CD14-positive monocyte (primary cell): ENCODE measurements around the gene MAGEF1. TPM values are rescaled to one million over a fixed set of nuclear protein-coding genes. Genes with fewer than 3 reads are reported as not detected.

Source experiments
- DNase-seq, 3 donors: peaks; one replicate each; pipeline ENCODE4 v3.0.0-alpha.2; 2011 to 2022
- H2AFZ ChIP-seq: 2 replicates; pipeline ENCODE4 v1.6.0; 2012; ENCODE audit warnings: mild to moderate bottlenecking, low read depth, low read length, inconsistent platforms; ENCODE audit not compliant: insufficient read depth, poor library complexity, severe bottlenecking
- H3K27ac ChIP-seq, 2 donors: 1 replicate in 1 of 2; 2 replicates in 1 of 2; pipeline ENCODE4 v1.5.1; 2012 to 2013; ENCODE audit warnings: low read length in 2 of 2, control low read depth in 1 of 2, inconsistent platforms in 1 of 2, low read depth in 1 of 2, mild to moderate bottlenecking in 1 of 2
- H3K27me3 ChIP-seq, 2 donors: one replicate each; pipeline versions ENCODE4 v1.6.0 to v1.6.1; 2011 to 2013; ENCODE audit warnings: low read length in 2 of 2; ENCODE audit not compliant: control insufficient read depth in 2 of 2, insufficient read depth in 2 of 2
- H3K36me3 ChIP-seq, 2 donors: replicated peaks in 1 of 2; 1 replicate in 1 of 2; 2 replicates in 1 of 2; pipeline versions ENCODE4 v1.5.1 to v1.6.1; 2012 to 2013; ENCODE audit warnings: low read length in 2 of 2, control low read depth in 1 of 2, inconsistent platforms in 1 of 2, mild to moderate bottlenecking in 1 of 2; ENCODE audit not compliant: insufficient read depth in 2 of 2, control insufficient read depth in 1 of 2
- H3K4me1 ChIP-seq, 2 donors: 1 replicate in 1 of 2; 2 replicates in 1 of 2; pipeline versions ENCODE4 v1.5.1 to v1.6.1; 2012 to 2013; ENCODE audit warnings: low read length in 2 of 2, control low read depth in 1 of 2, inconsistent platforms in 1 of 2, mild to moderate bottlenecking in 1 of 2, moderate library complexity in 1 of 2; ENCODE audit not compliant: insufficient read depth in 2 of 2, control insufficient read depth in 1 of 2
- H3K4me2 ChIP-seq: replicated peaks from 2 replicates; pipeline ENCODE3; 2012; ENCODE audit warnings: low read length, moderate library complexity, mild to moderate bottlenecking; ENCODE audit not compliant: poor library complexity, severe bottlenecking; ENCODE audit errors: extremely low read depth
- H3K4me3 ChIP-seq, 3 experiments: fragments of 200-600 bp in 1 of 3; sonication (generic) in 1 of 3; replicated peaks in 1 of 3; 1 replicate in 2 of 3; 2 replicates in 1 of 3; pipeline ENCODE4 v1.5.1; 2011 to 2013; ENCODE audit warnings: low read length in 3 of 3, mild to moderate bottlenecking in 3 of 3, control low read depth in 2 of 3, low read depth in 2 of 3, inconsistent platforms in 1 of 3, moderate library complexity in 1 of 3
- H3K79me2 ChIP-seq: 2 replicates; pipeline ENCODE4 v1.6.0; 2012; ENCODE audit warnings: mild to moderate bottlenecking, control low read depth, inconsistent platforms, low read length, moderate library complexity; ENCODE audit not compliant: insufficient read depth
- H3K9ac ChIP-seq: 2 replicates; pipeline ENCODE4 v1.6.0; 2017; ENCODE audit warnings: low read length, mild to moderate bottlenecking; ENCODE audit not compliant: insufficient read depth, poor library complexity, severe bottlenecking
- H3K9me3 ChIP-seq, 2 donors: replicated peaks in 1 of 2; 1 replicate in 1 of 2; 2 replicates in 1 of 2; pipeline versions ENCODE4 v1.5.1 to v1.6.1; 2012 to 2013; ENCODE audit warnings: low read length in 2 of 2, control low read depth in 1 of 2; ENCODE audit not compliant: control insufficient read depth in 1 of 2, insufficient read depth in 1 of 2
- H4K20me1 ChIP-seq: 2 replicates; pipeline ENCODE4 v1.6.0; 2012; ENCODE audit warnings: mild to moderate bottlenecking, low read length, control low read depth, moderate library complexity; ENCODE audit not compliant: insufficient read depth
- H3K27ac Mint-ChIP-seq, 7 donors: one replicate each; pipeline ENCODE4 v1.8.0; 2020; ENCODE audit warnings: mild to moderate bottlenecking in 7 of 7, mixed read lengths in 7 of 7, moderate library complexity in 6 of 7, inconsistent platforms in 2 of 7
- H3K27me3 Mint-ChIP-seq, 3 donors: one replicate each; pipeline ENCODE4 v1.8.0; 2021 to 2022; ENCODE audit warnings: low read depth in 3 of 3, mild to moderate bottlenecking in 3 of 3, mixed read lengths in 3 of 3, moderate library complexity in 3 of 3, inconsistent platforms in 1 of 3
- H3K36me3 Mint-ChIP-seq, 2 donors: one replicate each; pipeline ENCODE4 v1.8.0; 2020; ENCODE audit warnings: mixed read lengths in 2 of 2, inconsistent platforms in 1 of 2, mild to moderate bottlenecking in 1 of 2
- H3K4me1 Mint-ChIP-seq: one replicate; pipeline ENCODE4 v1.8.0; 2020; ENCODE audit warnings: mild to moderate bottlenecking, mixed read lengths
- H3K4me3 Mint-ChIP-seq, 2 donors: one replicate each; pipeline ENCODE4 v1.8.0; 2020; ENCODE audit warnings: mild to moderate bottlenecking in 2 of 2, mixed read lengths in 2 of 2, moderate library complexity in 1 of 2
- H3K9me3 Mint-ChIP-seq, 7 donors: one replicate each; pipeline ENCODE4 v1.8.0; 2020 to 2022; ENCODE audit warnings: mixed read lengths in 7 of 7, mild to moderate bottlenecking in 6 of 7, moderate library complexity in 6 of 7, inconsistent platforms in 2 of 7
- WGBS: methylation state at CpG from one replicate; pipeline ENCODE4 v1.1.5; 2013; ENCODE audit warnings: missing lambda C conversion rate; ENCODE audit not compliant: insufficient coverage; 5-methylcytosine and 5-hydroxymethylcytosine counted together
- intact Hi-C, 2 donors: fragments of 100-400 bp; cut with micrococcal nuclease; formaldehyde crosslinking; loops; one replicate each; pipeline versions ENCODE4 v1.15.0 to v1.15.1; 2023
- polyA plus RNA-seq, 3 donors: library from polyadenylated mRNA; depleted of rRNA in 1 of 3; unstranded in 2 of 3; stranded (reverse) in 1 of 3; fragments of 300-500 nt in 2 of 3; fragments of >200 nt in 1 of 3; fragmentation: Illumina TruSeq in 2 of 3; gene quantifications; 1 replicate in 2 of 3; 2 replicates in 1 of 3; pipeline ENCODE4 v1.2.3, GENCODE V29; 2012 to 2021
- TF ChIP-seq, protein P1 (sequence below): fragments of 200-600 bp; IDR thresholded peaks from one replicate; pipeline ENCODE4 v1.8.0; 2022; ENCODE audit warnings: antibody characterized with exemption, mild to moderate bottlenecking

The MAGEF1 gene
- polyA plus RNA-seq, 3 donors: 1.7 to 14.8 (median 12.2) TPM

DNA sequence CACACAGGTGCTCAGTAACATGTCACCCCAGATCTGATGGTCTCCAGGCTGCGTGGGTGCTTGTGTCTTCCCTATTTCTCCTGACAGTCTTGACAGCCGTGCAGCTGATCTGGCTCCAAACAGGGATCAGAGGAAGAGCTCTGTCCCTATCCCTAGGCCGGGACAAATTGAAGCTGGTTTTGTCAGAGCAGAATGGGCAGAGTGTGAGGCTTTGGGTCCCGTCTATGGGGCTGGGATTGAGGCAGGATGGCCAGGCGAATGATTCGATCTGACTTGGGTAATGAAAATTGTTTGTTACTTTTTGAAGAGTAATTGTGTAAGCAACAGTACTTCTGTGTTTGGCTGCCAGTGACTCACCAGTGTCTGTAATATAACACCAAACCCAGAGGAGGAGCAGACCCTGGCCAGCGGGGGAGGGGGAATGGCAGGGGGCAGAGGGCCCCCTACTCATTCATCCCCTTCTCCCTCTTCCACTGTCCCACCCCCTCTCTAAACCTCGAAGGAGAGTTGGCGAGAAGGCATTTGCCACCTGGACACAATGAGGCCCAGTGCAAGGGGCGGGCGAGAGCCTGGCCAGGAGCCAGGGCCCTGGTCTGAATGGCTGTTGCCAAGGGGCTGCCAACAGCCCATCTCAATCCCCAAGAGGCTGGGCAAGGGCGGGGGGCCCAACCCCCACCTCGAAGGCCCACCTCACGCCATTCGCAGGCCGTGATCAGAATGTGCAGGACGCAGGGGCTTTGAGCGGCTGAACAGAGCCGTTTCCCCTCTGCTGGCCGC lies 4.9 kb upstream of the MAGEF1 start:
- H3K4me1 Mint-ChIP-seq: peaks cover 26% of the 10 kb centered on the region
- H3K27me3 ChIP-seq: no peaks in the 10 kb centered on the region
- H3K4me2 ChIP-seq: peak overlapping the region; percentile 53
- H3K79me2 ChIP-seq: no peaks in the 10 kb centered on the region
- H3K27me3 Mint-ChIP-seq: peaks cover 1 to 6% (median 2%) of the 10 kb centered on the region in 3 donors
- intact Hi-C loops: loop anchor here (10.0 kb wide), 2 partner anchors 48 to 132 kb away; no protein-coding TSS in a partner anchor
- TF ChIP-seq, protein P1, sequence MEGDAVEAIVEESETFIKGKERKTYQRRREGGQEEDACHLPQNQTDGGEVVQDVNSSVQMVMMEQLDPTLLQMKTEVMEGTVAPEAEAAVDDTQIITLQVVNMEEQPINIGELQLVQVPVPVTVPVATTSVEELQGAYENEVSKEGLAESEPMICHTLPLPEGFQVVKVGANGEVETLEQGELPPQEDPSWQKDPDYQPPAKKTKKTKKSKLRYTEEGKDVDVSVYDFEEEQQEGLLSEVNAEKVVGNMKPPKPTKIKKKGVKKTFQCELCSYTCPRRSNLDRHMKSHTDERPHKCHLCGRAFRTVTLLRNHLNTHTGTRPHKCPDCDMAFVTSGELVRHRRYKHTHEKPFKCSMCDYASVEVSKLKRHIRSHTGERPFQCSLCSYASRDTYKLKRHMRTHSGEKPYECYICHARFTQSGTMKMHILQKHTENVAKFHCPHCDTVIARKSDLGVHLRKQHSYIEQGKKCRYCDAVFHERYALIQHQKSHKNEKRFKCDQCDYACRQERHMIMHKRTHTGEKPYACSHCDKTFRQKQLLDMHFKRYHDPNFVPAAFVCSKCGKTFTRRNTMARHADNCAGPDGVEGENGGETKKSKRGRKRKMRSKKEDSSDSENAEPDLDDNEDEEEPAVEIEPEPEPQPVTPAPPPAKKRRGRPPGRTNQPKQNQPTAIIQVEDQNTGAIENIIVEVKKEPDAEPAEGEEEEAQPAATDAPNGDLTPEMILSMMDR: no peak
- H3K4me3 ChIP-seq: peak overlapping the region in 1 of 3 experiments; percentile 35
- H3K36me3 ChIP-seq: no peaks in the 10 kb centered on the region
- H3K9me3 ChIP-seq: no peaks in the 10 kb centered on the region
- peak in 2 of 3 donors; percentile 50 to 56 for DNase-seq
- peak overlapping the region; percentile 5 to 87 (median 61) for H3K27ac Mint-ChIP-seq
- peaks cover 0 to 2% of the 10 kb centered on the region in 2 donors for H3K36me3 Mint-ChIP-seq
- H3K4me3 Mint-ChIP-seq: peak overlapping the region; percentile 63 to 69
- no peak overlapping the region for H3K9ac ChIP-seq
- WGBS: 78% methylated on average over 14 of the region's 20 CpGs
- H4K20me1 ChIP-seq: no peaks in the 10 kb centered on the region
- H3K27ac ChIP-seq: peak overlapping the region; percentile 2 to 59
- peaks cover 0 to 5% (median 0%) of the 10 kb centered on the region in 7 donors for H3K9me3 Mint-ChIP-seq
- H3K4me1 ChIP-seq: peaks cover 24 to 27% of the 10 kb centered on the region in 2 donors
- H2AFZ ChIP-seq: peak overlapping the region; percentile 79

DNA sequence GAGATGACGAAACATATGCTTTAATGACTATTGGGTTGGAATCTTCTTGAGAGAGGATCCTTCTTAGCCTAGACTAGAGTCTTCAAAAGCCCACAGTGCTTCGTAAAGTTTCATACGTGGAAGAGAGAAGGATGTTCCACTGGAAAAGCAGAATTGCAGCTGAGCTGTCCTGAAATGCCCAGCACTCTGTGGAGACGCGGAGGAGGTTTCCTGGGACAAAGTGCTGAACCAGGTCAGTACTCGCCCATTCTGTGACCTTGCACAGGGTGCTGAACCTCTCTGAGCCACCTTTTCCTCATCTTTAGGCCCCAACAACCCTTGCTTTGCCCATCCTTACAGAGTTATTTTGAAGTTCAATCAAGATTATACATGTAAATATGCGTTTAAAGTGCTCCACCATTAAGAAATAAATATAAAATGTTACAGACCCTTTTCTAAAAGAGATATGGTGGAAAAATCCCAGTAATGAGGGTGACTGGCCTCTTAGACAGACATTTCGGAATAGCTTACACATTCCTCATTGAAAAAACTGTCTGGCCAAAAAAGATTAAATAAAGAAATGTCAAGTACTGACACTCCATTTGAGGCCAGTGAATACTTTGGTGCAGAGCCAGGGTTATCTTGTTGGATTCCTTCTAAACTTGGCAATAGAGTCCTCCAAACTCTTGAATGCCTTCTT lies 4.2 kb upstream of the MAGEF1 start:
- H3K9me3 ChIP-seq: no peaks in the 10 kb centered on the region

More for the DNA sequence above, 4.2 kb upstream of the MAGEF1 start:
- H3K36me3 Mint-ChIP-seq: peaks cover 0 to 2% of the 10 kb centered on the region in 2 donors
- Histone ChIP-seq H2AFZ (peak overlapping the region; percentile 79), H3K9ac (no peak overlapping the region), H3K79me2 (no peaks in the 10 kb centered on the region), H4K20me1 (no peaks in the 10 kb centered on the region), H3K4me2 (peak overlapping the region; percentile 53), H3K27ac (peak overlapping the region in 1 of 2 donors; percentile 59), H3K27me3 (no peaks in the 10 kb centered on the region), H3K4me3 (peak overlapping the region in 1 of 3 experiments; percentile 35), H3K36me3 (no peaks in the 10 kb centered on the region), H3K4me1 (peaks cover 31 to 34% of the 10 kb centered on the region in 2 donors)
- no peak for DNase-seq
- H3K4me3 Mint-ChIP-seq: no peak overlapping the region
- peaks cover 1 to 6% (median 2%) of the 10 kb centered on the region in 3 donors for H3K27me3 Mint-ChIP-seq
- WGBS: 97% methylated on average over 5 of the region's 8 CpGs
- intact Hi-C loops: loop anchor here (10.0 kb wide), 2 partner anchors 49 to 131 kb away; no protein-coding TSS in a partner anchor
- H3K9me3 Mint-ChIP-seq: peaks cover 0 to 5% (median 0%) of the 10 kb centered on the region in 7 donors
- H3K4me1 Mint-ChIP-seq: peaks cover 30% of the 10 kb centered on the region
- TF ChIP-seq, protein P1: no peak
- peak overlapping the region in 4 of 7 donors; percentile 33 to 87 (median 52) for H3K27ac Mint-ChIP-seq
